ENCODE measurements around the gene CUL3. TPM values are rescaled to one million over a fixed set of nuclear protein-coding genes. Genes with fewer than 3 reads are reported as not detected.
"Not testable (repeated sequence)": the region's sequence is repeated elsewhere in the genome, so short reads cannot be mapped to it uniquely, and the experiment has no call there.

The CUL3 gene
- total and polyA plus RNA-seq, 2 experiments from 2014 or later, result 86.0 to 125 TPM

DNA sequence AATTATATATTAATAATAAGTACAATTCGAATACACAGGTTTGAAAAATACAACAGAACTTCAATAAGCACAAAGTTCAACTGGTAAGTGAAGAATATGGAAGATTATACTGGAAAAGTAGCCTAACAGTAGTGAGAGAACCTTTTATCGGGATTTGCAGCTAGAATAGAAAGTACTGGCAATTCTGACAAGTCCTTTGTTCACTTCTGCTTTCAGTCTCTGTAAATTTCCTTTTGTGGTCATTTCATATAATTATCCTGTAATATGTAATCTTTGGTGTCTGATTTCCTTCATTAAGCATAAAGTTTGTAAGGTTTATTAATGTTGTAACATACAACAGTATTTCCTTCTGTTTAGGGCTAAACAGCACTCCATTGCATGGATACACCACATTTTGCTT, 67.2 kb downstream of the CUL3 start:
- no peaks in the 10 kb centered on the region for H3K9me3 Mint-ChIP-seq
- no peak overlapping the region for H3K4me3 ChIP-seq
- no peak overlapping the region for H3K27ac Mint-ChIP-seq
- H3K4me3 Mint-ChIP-seq, result no peak overlapping the region
- H3K4me1 Mint-ChIP-seq, result peaks cover 11% of the 10 kb centered on the region
- no peak for DNase-seq (ENCODE audit: low spot score)
- no peaks in the 10 kb centered on the region for H3K27me3 ChIP-seq (ENCODE audit: insufficient read depth)
- ATAC-seq, result no peak
- H4K20me1 ChIP-seq (replicated peaks; ENCODE audit: insufficient read depth), result peaks cover 13% of the 10 kb centered on the region; the same call in 1 of the 2 replicates
- peaks cover 3% of the 10 kb centered on the region for H3K27me3 Mint-ChIP-seq (ENCODE audit: insufficient read depth, low read depth, poor library complexity)
- TF ChIP-seq ETS1 (IDR thresholded peaks at IDR 0.05) (no peak), REST (IDR thresholded peaks at IDR 0.05; ENCODE audit: unreplicated experiment) (no peak), STAT1 (IDR thresholded peaks at IDR 0.05; ENCODE audit: unreplicated experiment) (no peak), JUNB (IDR thresholded peaks at IDR 0.05; ENCODE audit: unreplicated experiment) (no peak)
- TF ChIP-seq, protein P1, sequence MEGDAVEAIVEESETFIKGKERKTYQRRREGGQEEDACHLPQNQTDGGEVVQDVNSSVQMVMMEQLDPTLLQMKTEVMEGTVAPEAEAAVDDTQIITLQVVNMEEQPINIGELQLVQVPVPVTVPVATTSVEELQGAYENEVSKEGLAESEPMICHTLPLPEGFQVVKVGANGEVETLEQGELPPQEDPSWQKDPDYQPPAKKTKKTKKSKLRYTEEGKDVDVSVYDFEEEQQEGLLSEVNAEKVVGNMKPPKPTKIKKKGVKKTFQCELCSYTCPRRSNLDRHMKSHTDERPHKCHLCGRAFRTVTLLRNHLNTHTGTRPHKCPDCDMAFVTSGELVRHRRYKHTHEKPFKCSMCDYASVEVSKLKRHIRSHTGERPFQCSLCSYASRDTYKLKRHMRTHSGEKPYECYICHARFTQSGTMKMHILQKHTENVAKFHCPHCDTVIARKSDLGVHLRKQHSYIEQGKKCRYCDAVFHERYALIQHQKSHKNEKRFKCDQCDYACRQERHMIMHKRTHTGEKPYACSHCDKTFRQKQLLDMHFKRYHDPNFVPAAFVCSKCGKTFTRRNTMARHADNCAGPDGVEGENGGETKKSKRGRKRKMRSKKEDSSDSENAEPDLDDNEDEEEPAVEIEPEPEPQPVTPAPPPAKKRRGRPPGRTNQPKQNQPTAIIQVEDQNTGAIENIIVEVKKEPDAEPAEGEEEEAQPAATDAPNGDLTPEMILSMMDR (conservative IDR thresholded peaks at IDR 0.05; ENCODE audit: low read depth in 2 of 2), result no peak
- no peaks in the 10 kb centered on the region for H3K9me2 ChIP-seq (ENCODE audit: insufficient read depth)
- no peaks in the 10 kb centered on the region for H3F3A ChIP-seq (replicated peaks; ENCODE audit: low read depth)
- no peak overlapping the region for H3K27ac ChIP-seq (ENCODE audit: low read depth)
- peaks cover 85% of the 10 kb centered on the region for H3K79me2 ChIP-seq (replicated peaks; ENCODE audit: insufficient read depth)
- H3K4me2 ChIP-seq, result no peak overlapping the region
- peaks cover 10% of the 10 kb centered on the region; the same call in 1 of the 3 replicates for H3K36me3 Mint-ChIP-seq (ENCODE audit: low read depth)
- peaks cover 6% of the 10 kb centered on the region; the same call in 1 of the 2 replicates for H3K4me1 ChIP-seq (ENCODE audit: insufficient read depth)
- H3K36me3 ChIP-seq (ENCODE audit: insufficient read depth), result no peaks in the 10 kb centered on the region
- no peak overlapping the region for H2AFZ ChIP-seq

- H3K4me3 ChIP-seq; H3K4me3 Mint-ChIP-seq; DNase-seq (ENCODE audit: low spot score); H3K27me3 Mint-ChIP-seq (ENCODE audit: insufficient read depth, low read depth, poor library complexity); H3K27ac Mint-ChIP-seq; H3K9me3 Mint-ChIP-seq; H3K4me2 ChIP-seq; H3K27ac ChIP-seq (ENCODE audit: low read depth); H3F3A ChIP-seq (replicated peaks; ENCODE audit: low read depth); H3K27me3 ChIP-seq (ENCODE audit: insufficient read depth); H3K36me3 ChIP-seq (ENCODE audit: insufficient read depth); H3K4me1 ChIP-seq (ENCODE audit: insufficient read depth); H3K9me2 ChIP-seq (ENCODE audit: insufficient read depth); H2AFZ ChIP-seq; ATAC-seq: not testable (repeated sequence)
- peaks cover 11% of the 10 kb centered on the region for H3K4me1 Mint-ChIP-seq
- H3K36me3 Mint-ChIP-seq (ENCODE audit: low read depth), result peaks cover 13% of the 10 kb centered on the region; the same call in 1 of the 3 replicates
- H4K20me1 ChIP-seq (replicated peaks; ENCODE audit: insufficient read depth), result peaks cover 13% of the 10 kb centered on the region; the same call in 1 of the 2 replicates
- peaks cover 69% of the 10 kb centered on the region for H3K79me2 ChIP-seq (replicated peaks; ENCODE audit: insufficient read depth)
These were observed 68.8 kb downstream of the CUL3 start for GRCh38 chr2:224516393-224516792.

Data from GM23338 (cell line).